Common myeloid progenitor, CD34-positive (primary cell): Measurements from ENCODE around the gene EHD1.

Source experiments
- CTCF ChIA-PET: fragments of 350-600 bp; sonication (Branson Sonifier 250); formaldehyde crosslinking; loops from one replicate; lab custom pipeline; 2021; ENCODE audit warnings: antibody characterized with exemption; lab: Charles Lee
- POLR2A ChIA-PET: fragments of 350-600 bp; sonication (Branson Sonifier 250); formaldehyde crosslinking; loops from one replicate; lab custom pipeline; 2021; ENCODE audit warnings: antibody characterized with exemption; lab: Charles Lee
- DNase-seq, 3 donors: peaks; one replicate each; pipeline versions ENCODE4 v3.0.0 to v3.0.0-alpha.2; 2013
- H3K27ac ChIP-seq, 2 experiments: 1 replicate in 1 of 2; 2 replicates in 1 of 2; pipeline ENCODE4 v1.7.0; 2013; ENCODE audit warnings: inconsistent platforms in 2 of 2, low read length in 2 of 2, mild to moderate bottlenecking in 2 of 2, low read depth in 1 of 2, moderate library complexity in 1 of 2; ENCODE audit not compliant: severe bottlenecking in 2 of 2, insufficient read depth in 1 of 2, poor library complexity in 1 of 2
- H3K27me3 ChIP-seq, 5 experiments: replicated peaks in 2 of 5; 1 replicate in 3 of 5; 2 replicates in 2 of 5; pipeline versions ENCODE4 v1.6.1 to v1.7.0; 2013; ENCODE audit warnings: low read length in 4 of 5, mild to moderate bottlenecking in 2 of 5, moderate library complexity in 2 of 5, inconsistent platforms in 1 of 5; ENCODE audit not compliant: insufficient read depth in 5 of 5, control insufficient read depth in 4 of 5
- H3K36me3 ChIP-seq, 4 experiments: 1 replicate in 2 of 4; 2 replicates in 2 of 4; pipeline versions ENCODE4 v1.6.1 to v1.7.0; 2013; ENCODE audit warnings: low read length in 3 of 4, control low read depth in 1 of 4, mild to moderate bottlenecking in 1 of 4; ENCODE audit not compliant: control insufficient read depth in 4 of 4, insufficient read depth in 4 of 4
- H3K4me1 ChIP-seq, 4 experiments: 1 replicate in 3 of 4; 2 replicates in 1 of 4; pipeline versions ENCODE4 v1.6.1 to v1.7.1; 2013; ENCODE audit warnings: low read length in 3 of 4, mild to moderate bottlenecking in 3 of 4, control low read depth in 1 of 4, inconsistent platforms in 1 of 4, moderate library complexity in 1 of 4; ENCODE audit not compliant: control insufficient read depth in 4 of 4, insufficient read depth in 4 of 4; ENCODE audit errors: control extremely low read depth in 1 of 4
- H3K4me3 ChIP-seq, 7 experiments: 1 replicate in 4 of 7; 2 replicates in 3 of 7; pipeline versions ENCODE4 v1.5.1 to v1.7.0; 2013; ENCODE audit warnings: mild to moderate bottlenecking in 7 of 7, low read length in 6 of 7, moderate library complexity in 6 of 7, inconsistent platforms in 2 of 7, low read depth in 2 of 7, control low read depth in 1 of 7; ENCODE audit not compliant: insufficient read depth in 4 of 7, control insufficient read depth in 1 of 7; ENCODE audit errors: extremely low read depth in 1 of 7
- H3K9me3 ChIP-seq, 5 experiments: 1 replicate in 4 of 5; 2 replicates in 1 of 5; pipeline versions ENCODE4 v1.6.1 to v1.7.1; 2013; ENCODE audit warnings: low read length in 4 of 5, mild to moderate bottlenecking in 2 of 5, inconsistent platforms in 1 of 5, low read depth in 1 of 5, moderate library complexity in 1 of 5; ENCODE audit not compliant: control insufficient read depth in 4 of 5, insufficient read depth in 2 of 5; ENCODE audit errors: control extremely low read depth in 1 of 5
- WGBS: methylation state at CpG from one replicate; pipeline ENCODE4 v1.1.5; 2013; ENCODE audit not compliant: insufficient coverage; 5-methylcytosine and 5-hydroxymethylcytosine counted together

EHD1 gene

GRCh38 chr11:64911142-64911541 is 32.7 kb upstream of the EHD1 start:
- CTCF ChIA-PET = interaction anchor here (1.1 to 2.0 kb wide), 3 partner anchors 13 to 63 kb away, joined by 3 to 9 read pairs (median 7); no protein-coding TSS in a partner anchor
- Histone ChIP-seq H3K27ac (no peak overlapping the region), H3K27me3 (no peaks in the 10 kb centered on the region), H3K9me3 (no peaks in the 10 kb centered on the region), H3K36me3 (peaks cover 11 to 78% (median 54%) of the 10 kb centered on the region in 4 experiments), H3K4me1 (peaks cover 0 to 10% (median 7%) of the 10 kb centered on the region in 4 experiments), H3K4me3 (no peak overlapping the region)
- WGBS = 99% methylated on average over 6 of the region's 7 CpGs
- no peak for DNase-seq
- POLR2A ChIA-PET = no interaction called here

GRCh38 chr11:64910451-64911093 is 32.2 kb upstream of the EHD1 start:
- POLR2A ChIA-PET = no interaction called here
- H3K36me3 ChIP-seq = peaks cover 11 to 83% (median 57%) of the 10 kb centered on the region in 4 experiments
- CTCF ChIA-PET = interaction anchor here (1.1 kb wide), 1 partner anchor 12 kb away, joined by 3 read pairs; no protein-coding TSS in a partner anchor
- no peaks in the 10 kb centered on the region for H3K27me3 ChIP-seq
- H3K27ac ChIP-seq = no peak overlapping the region
- DNase-seq = no peak
- H3K4me1 ChIP-seq = peaks cover 0 to 4% (median 1%) of the 10 kb centered on the region in 4 experiments
- no peaks in the 10 kb centered on the region for H3K9me3 ChIP-seq
- WGBS = 95% methylated on average over 24 of the region's 27 CpGs
- H3K4me3 ChIP-seq = no peak overlapping the region

GRCh38 chr11:64909653-64910343 is 31.4 kb upstream of the EHD1 start:
- no peak for DNase-seq
- 96% methylated on average over 38 of the region's 39 CpGs for WGBS
- POLR2A ChIA-PET = no interaction called here

GRCh38 chr11:64908766-64909165 is 30.3 kb upstream of the EHD1 start:
- H3K4me3 ChIP-seq = no peak overlapping the region
- ChIA-PET POLR2A (no interaction called here), CTCF (interaction anchor here (0.8 to 1.0 kb wide), 2 partner anchors 9 to 120 kb away, joined by 3 read pairs; no protein-coding TSS in a partner anchor)
- no peaks in the 10 kb centered on the region for H3K4me1 ChIP-seq
- no peak for DNase-seq
- H3K9me3 ChIP-seq = no peaks in the 10 kb centered on the region
- H3K36me3 ChIP-seq = peaks cover 9 to 81% (median 57%) of the 10 kb centered on the region in 4 experiments
- H3K27me3 ChIP-seq = no peaks in the 10 kb centered on the region
- 97% methylated on average over 7 of the region's 11 CpGs for WGBS
- no peak overlapping the region for H3K27ac ChIP-seq

More at GRCh38 chr11:64909653-64910343, 31.4 kb upstream of the EHD1 start:
- Histone ChIP-seq H3K27ac (no peak overlapping the region), H3K4me3 (no peak overlapping the region), H3K4me1 (no peaks in the 10 kb centered on the region), H3K9me3 (no peaks in the 10 kb centered on the region), H3K36me3 (peaks cover 11 to 88% (median 62%) of the 10 kb centered on the region in 4 experiments), H3K27me3 (no peaks in the 10 kb centered on the region)
- CTCF ChIA-PET = interaction anchor here (1.0 kb wide), 1 partner anchor 10 kb away, joined by 3 read pairs; no protein-coding TSS in a partner anchor

GRCh38 chr11:64906314-64906635 is 27.9 kb upstream of the EHD1 start:
- POLR2A ChIA-PET = no interaction called here

GRCh38 chr11:64905516-64906313 is 27.3 kb upstream of the EHD1 start:
- CTCF ChIA-PET = interaction anchor here (1.4 to 36.3 kb wide), 3 partner anchors 8 to 51 kb away, joined by 4 to 1071 read pairs (median 6); partner anchors contain the start of gene CDC42BPG
- Histone ChIP-seq H3K4me3 (no peak overlapping the region), H3K9me3 (no peaks in the 10 kb centered on the region), H3K27ac (no peak overlapping the region), H3K4me1 (no peaks in the 10 kb centered on the region), H3K27me3 (no peaks in the 10 kb centered on the region), H3K36me3 (peaks cover 8 to 82% (median 49%) of the 10 kb centered on the region in 4 experiments)
- WGBS = 98% methylated on average over 18 of the region's 25 CpGs
- DNase-seq = no peak
- POLR2A ChIA-PET = no interaction called here

More at GRCh38 chr11:64906314-64906635, 27.9 kb upstream of the EHD1 start:
- WGBS = over 99% methylated on average over 13 of the region's 13 CpGs
- no peaks in the 10 kb centered on the region for H3K4me1 ChIP-seq
- DNase-seq = no peak
- CTCF ChIA-PET = interaction anchor here (1.4 to 36.3 kb wide), 3 partner anchors 8 to 52 kb away, joined by 4 to 1071 read pairs (median 6); partner anchors contain the start of gene CDC42BPG
- H3K9me3 ChIP-seq = no peaks in the 10 kb centered on the region
- no peak overlapping the region for H3K27ac ChIP-seq
- no peaks in the 10 kb centered on the region for H3K27me3 ChIP-seq
- H3K4me3 ChIP-seq = no peak overlapping the region
- H3K36me3 ChIP-seq = peaks cover 8 to 83% (median 51%) of the 10 kb centered on the region in 4 experiments
